GM13977 (cell line): Measurements from ENCODE around the gene RBFOX2.

ENCODE experiments used
- DNase-seq: peaks from one replicate; pipeline ENCODE4 v3.0.0; 2012; ENCODE audit warnings: low spot score
- CTCF ChIP-seq: IDR thresholded peaks from 2 replicates; pipeline ENCODE4 v1.5.1; 2012; ENCODE audit warnings: mild to moderate bottlenecking, control low read depth; ENCODE audit not compliant: insufficient read depth; ENCODE audit errors: extremely low read depth, missing control alignments
- in situ Hi-C: fragments of 300-500 bp; cut with MboI; formaldehyde crosslinking; loops from one replicate; pipeline ENCODE4 v1.12.0; 2022; ENCODE audit warnings: low sequenced_read_pairs, low pct_unique_long_range_greater_than_20kb, mixed read lengths, inconsistent platforms; ENCODE audit not compliant: unreplicated experiment

Gene RBFOX2

GRCh38 chr22:36042240-36042639 lies 13.6 kb upstream of the RBFOX2 start:
- TF ChIP-seq CTCF: no peak
- DNase-seq: no peak
- in situ Hi-C loops: no loop called here

- DNase-seq: no peak
- no peak for TF ChIP-seq CTCF
- in situ Hi-C loops: no loop called here
These were observed 10.5 kb upstream of the RBFOX2 start for GRCh38 chr22:36039125-36039524.

- no peak for TF ChIP-seq CTCF
- in situ Hi-C loops: no loop called here
- DNase-seq: no peak
These were observed 8.6 kb upstream of the RBFOX2 start for GRCh38 chr22:36037102-36037758.

- no peak for TF ChIP-seq CTCF
- in situ Hi-C loops: no loop called here
- no peak for DNase-seq
These were observed 7.6 kb upstream of the RBFOX2 start for GRCh38 chr22:36036167-36036624.

GRCh38 chr22:36032611-36033010 lies 4.0 kb upstream of the RBFOX2 start:
- no peak for DNase-seq
- TF ChIP-seq CTCF: no peak
- in situ Hi-C loops: no loop called here

GRCh38 chr22:36029406-36029755 lies 757 bp upstream of the RBFOX2 start:
- no peak for DNase-seq
- no peak for TF ChIP-seq CTCF
- in situ Hi-C loops: no loop called here
